ENCODE data around the gene CDC27. TPM values are rescaled to one million over a fixed set of nuclear protein-coding genes. Genes with fewer than 3 reads are reported as not detected.
"Not testable (repeated sequence)": the region's sequence is repeated elsewhere in the genome, so short reads cannot be mapped to it uniquely, and the experiment has no call there.

CDC27 gene, protein sequence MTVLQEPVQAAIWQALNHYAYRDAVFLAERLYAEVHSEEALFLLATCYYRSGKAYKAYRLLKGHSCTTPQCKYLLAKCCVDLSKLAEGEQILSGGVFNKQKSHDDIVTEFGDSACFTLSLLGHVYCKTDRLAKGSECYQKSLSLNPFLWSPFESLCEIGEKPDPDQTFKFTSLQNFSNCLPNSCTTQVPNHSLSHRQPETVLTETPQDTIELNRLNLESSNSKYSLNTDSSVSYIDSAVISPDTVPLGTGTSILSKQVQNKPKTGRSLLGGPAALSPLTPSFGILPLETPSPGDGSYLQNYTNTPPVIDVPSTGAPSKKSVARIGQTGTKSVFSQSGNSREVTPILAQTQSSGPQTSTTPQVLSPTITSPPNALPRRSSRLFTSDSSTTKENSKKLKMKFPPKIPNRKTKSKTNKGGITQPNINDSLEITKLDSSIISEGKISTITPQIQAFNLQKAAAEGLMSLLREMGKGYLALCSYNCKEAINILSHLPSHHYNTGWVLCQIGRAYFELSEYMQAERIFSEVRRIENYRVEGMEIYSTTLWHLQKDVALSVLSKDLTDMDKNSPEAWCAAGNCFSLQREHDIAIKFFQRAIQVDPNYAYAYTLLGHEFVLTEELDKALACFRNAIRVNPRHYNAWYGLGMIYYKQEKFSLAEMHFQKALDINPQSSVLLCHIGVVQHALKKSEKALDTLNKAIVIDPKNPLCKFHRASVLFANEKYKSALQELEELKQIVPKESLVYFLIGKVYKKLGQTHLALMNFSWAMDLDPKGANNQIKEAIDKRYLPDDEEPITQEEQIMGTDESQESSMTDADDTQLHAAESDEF
- total RNA-seq, result 119 and 121 TPM in 2 replicates

GRCh38 chr17:47188876-47189731 lies at the start of gene CDC27:
Gene CDC27, minus strand, starts transcription at chr17:47189295. Its CDS starts 123 bp downstream, at chr17:47189172.
- peak; percentile 98 for DNase-seq (ENCODE audit: low read depth in 2 of 2)

DNA sequence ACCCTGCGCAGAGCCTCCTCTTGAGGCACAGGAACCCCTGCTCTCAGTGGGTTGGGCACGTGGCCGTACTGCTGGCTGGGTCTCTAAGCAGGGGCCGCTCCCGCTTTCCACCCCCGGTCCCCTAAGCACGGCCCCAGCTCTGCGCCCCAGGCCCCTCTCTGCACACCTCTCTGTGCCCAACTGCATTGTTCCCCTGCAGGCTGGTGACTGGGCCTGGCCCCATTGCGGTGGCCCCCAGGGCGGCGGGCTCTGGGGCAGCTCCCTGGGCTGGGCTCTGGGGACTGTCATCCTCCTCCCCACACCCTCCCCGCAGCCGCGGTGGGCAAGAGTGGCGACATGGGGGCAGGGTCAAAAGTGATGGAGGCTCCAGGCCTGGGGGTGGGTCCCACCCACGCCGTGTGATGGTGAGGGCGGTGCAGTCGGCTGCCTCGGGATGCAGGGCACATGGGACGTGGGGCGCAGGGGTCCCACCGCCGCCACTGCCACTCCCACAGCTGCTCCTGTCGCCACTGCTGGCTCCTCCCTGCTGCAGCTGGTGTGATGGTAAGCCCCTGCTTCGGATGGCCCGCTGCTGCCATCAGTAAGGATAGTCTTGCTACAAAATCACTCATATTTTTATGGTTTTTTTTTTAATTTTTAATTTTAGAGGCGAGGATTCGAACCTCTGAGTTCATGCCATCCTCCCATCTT lies 49.4 kb upstream of the CDC27 start:
- no peak for DNase-seq (ENCODE audit: low read depth in 2 of 2)

- no peak for DNase-seq (ENCODE audit: low read depth in 2 of 2)
These were observed 48.7 kb upstream of the CDC27 start for GRCh38 chr17:47237841-47238240.

GRCh38 chr17:47235923-47236322 lies 46.8 kb upstream of the CDC27 start:
- DNase-seq (ENCODE audit: low read depth in 2 of 2), result no peak

DNA sequence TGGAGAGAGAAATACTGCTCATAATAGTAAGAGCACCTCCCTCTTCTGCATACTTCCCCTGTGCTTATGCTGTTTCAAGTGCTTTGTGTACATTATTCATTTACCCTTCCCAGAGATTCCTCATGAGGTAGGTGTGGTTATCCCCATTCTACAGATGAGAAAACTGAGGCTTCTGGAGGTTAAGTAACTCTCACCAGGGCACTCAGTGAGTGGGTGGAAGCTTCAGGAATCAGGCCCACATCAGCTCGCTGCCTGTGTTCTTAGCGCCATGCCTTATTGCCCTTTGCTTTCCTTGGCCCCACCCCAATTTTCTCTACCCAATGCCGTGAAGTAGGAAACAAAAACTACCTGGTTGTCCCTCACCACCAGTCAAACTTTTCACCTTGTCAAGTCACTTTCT lies 46.4 kb upstream of the CDC27 start:
- no peak for DNase-seq (ENCODE audit: low read depth in 2 of 2)

DNA sequence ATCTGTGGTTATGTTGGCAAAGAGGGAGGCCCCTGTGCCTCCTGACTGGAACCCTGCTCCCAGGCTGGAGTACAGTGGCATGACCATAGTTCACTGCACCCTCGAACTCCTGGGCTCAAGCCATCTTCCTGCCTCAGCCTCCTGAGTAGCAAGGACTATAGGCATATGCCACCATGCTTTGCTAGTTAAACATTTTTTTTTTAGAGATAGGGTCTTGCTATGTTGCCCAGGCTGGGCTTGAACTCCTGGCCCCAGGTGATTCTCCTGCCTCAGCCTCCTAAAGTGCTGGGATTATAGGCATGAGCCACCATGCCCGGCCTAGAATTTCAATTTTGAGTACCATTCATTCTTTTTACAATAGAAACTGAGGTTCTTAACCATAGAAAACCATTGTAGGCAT lies 43.4 kb upstream of the CDC27 start:
- DNase-seq (ENCODE audit: low read depth in 2 of 2), result no peak

GRCh38 chr17:47231866-47232265 lies 42.8 kb upstream of the CDC27 start:
- DNase-seq (ENCODE audit: low read depth in 2 of 2), result no peak

DNA sequence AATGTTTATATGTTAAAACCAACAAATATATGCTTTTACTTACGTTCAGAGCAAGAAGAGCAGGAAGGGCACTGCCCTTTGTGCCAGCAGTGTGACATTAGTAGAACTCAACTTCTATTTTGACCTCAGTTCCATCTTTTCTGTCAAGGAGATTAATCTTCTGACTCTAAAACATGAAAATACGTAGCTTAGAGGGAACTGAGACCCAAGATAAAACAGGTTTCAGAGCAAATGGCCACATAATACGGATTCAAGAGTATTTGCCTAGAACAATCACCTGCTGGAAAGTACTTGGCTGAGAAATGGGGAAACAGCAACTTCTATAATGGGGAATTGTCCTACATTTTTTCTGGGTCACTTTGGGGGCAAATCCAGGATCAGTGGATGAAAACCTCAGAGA lies 42.2 kb upstream of the CDC27 start:
- DNase-seq (ENCODE audit: low read depth in 2 of 2), result no peak

DNA sequence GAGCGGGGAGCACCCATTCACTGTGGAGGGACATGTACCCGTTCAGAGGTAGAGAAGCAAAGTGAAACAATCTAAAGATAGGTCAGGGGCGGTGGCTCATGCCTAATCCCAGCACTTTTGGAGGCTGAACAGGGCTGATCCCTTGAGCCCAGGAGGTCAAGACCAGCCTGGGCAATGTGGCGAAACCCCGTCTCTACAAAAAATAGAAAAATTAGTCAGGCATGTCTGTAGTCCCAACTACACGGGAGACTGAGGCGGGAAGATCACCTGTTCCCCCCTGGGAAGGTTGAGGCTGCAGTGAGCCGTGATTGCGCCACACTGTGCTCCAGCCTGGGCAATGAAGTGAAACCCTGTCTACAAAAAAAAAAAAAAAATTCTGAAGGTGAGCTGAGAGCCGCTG lies 41.8 kb upstream of the CDC27 start:
- DNase-seq (ENCODE audit: low read depth in 2 of 2), result no peak

- peak; percentile 90 to 94 for DNase-seq (ENCODE audit: low read depth in 2 of 2)
These were observed 40.7 kb upstream of the CDC27 start for GRCh38 chr17:47229535-47230443.

GRCh38 chr17:47227862-47228261 lies 38.8 kb upstream of the CDC27 start:
- no peak for DNase-seq (ENCODE audit: low read depth in 2 of 2)

DNA sequence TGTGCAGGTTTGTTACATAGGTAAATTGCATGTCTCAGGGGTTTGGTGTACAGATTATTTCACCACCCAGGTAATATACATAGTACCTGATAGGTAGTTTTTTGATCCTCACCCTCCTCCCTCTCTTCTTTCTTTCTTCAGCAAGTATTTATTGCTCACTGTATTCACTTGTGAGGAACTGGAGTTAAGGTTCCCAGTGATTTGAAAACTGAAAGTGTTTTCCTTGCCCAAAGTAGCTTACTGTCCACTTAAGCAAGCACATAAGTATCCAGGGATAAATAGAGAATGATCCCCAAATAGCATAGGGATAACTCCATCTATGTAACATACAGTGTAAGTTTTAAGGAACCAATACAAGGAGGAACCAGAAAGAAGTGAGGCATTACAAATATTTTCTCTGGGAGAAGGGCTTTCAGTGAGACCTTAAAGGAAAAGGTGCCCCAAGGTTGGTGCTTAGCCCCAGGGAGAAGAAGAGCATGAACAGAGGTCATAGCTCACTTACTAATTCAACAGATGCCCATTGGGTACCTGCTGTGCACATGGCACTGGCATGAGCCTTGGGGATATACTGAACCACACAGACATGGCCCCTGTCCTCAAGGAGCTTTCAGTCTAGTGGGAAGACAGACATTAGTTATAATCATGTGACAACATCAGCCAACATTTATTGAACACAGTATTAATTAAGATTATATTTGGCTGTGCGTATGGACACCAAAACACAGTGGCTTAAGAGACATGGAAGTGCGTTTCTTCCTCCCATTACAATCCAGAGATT lies 37.0 kb upstream of the CDC27 start:
- DNase-seq (ENCODE audit: low read depth in 2 of 2), result peak; percentile 20 to 66

- DNase-seq (ENCODE audit: low read depth in 2 of 2), result peak; percentile 93 to 99
These were observed 36.4 kb upstream of the CDC27 start for GRCh38 chr17:47225436-47225858.

- DNase-seq (ENCODE audit: low read depth in 2 of 2), result peak in 1 of 2 donors; percentile 58
These were observed 35.9 kb upstream of the CDC27 start for GRCh38 chr17:47224966-47225365.

- not testable (repeated sequence) for DNase-seq (ENCODE audit: low read depth in 2 of 2)
These were observed 35.0 kb upstream of the CDC27 start for GRCh38 chr17:47224077-47224476.

DNA sequence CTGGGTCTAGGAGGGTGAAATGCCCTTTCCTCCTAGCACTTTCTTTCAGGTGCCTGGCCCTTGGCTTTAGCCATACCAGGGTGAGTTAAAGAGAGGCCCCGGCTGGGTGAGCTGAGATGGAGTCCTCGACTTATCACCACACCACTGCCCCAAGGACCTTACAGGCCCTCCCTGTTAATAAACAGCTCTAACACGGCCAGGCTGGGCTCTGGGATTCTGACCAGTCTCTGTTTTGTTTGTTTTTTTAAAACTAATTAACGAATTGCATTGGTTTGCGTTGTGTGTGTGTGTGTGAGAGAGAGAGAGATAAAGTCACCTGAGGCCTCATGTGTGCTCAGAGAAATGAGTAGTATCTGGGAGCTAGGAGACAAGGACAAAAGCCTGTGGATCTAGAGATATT lies 34.4 kb upstream of the CDC27 start:
- peak in 1 of 2 donors; percentile 9 for DNase-seq (ENCODE audit: low read depth in 2 of 2)

GRCh38 chr17:47223007-47223406 lies 33.9 kb upstream of the CDC27 start:
- peak in 1 of 2 donors; percentile 88 for DNase-seq (ENCODE audit: low read depth in 2 of 2)

DNA sequence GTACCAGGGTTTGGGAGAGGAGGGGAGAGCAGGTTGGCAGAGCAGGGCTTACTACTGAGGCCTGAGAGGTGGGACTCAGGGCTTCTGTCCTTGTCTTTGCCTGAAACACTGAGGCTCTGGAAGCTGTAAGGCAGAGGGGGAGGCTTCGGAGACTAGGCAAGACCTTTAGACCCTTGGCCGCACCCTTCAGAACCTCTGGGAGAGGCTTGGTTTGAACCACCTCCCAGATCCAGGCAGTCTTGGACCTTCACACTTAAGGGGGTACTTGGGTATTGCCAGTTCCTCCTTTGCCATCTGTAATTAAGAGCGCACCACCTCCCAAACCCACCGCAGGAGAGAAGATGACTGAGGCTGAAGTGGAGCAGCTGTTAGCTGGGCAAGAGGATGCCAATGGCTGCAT lies 33.0 kb upstream of the CDC27 start:
- no peak for DNase-seq (ENCODE audit: low read depth in 2 of 2)

DNA sequence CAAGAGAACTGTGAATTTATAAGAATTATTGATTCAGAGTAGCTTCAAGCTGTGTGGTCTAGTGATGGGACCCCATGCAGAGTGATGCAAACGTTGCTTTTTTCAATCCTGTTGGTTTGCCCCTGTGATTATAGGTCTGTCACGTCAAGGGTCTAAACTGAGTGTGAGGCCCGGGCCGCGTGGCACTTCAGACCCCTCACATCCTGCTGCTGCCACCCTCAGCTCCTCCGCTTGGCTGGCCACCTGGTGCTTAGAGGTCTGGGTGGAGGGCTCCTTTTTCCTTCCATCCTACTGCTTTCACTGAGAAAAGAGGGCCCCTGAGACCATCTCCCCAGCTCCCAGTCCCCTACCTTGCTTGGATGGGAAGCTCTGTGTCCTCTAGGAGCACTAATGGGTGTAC lies 32.1 kb upstream of the CDC27 start:
- DNase-seq (ENCODE audit: low read depth in 2 of 2), result no peak
